Right forelimb (tissue), 1 donor: Measurements from ENCODE around the gene TUT1.
"Not testable (repeated sequence)": the region's sequence is repeated elsewhere in the genome, so short reads cannot be mapped to it uniquely, and the experiment has no call there.

ENCODE experiments used
- DNase-seq: peaks from one replicate; pipeline ENCODE4 v3.0.0-alpha.2; 2018

TUT1 gene, protein sequence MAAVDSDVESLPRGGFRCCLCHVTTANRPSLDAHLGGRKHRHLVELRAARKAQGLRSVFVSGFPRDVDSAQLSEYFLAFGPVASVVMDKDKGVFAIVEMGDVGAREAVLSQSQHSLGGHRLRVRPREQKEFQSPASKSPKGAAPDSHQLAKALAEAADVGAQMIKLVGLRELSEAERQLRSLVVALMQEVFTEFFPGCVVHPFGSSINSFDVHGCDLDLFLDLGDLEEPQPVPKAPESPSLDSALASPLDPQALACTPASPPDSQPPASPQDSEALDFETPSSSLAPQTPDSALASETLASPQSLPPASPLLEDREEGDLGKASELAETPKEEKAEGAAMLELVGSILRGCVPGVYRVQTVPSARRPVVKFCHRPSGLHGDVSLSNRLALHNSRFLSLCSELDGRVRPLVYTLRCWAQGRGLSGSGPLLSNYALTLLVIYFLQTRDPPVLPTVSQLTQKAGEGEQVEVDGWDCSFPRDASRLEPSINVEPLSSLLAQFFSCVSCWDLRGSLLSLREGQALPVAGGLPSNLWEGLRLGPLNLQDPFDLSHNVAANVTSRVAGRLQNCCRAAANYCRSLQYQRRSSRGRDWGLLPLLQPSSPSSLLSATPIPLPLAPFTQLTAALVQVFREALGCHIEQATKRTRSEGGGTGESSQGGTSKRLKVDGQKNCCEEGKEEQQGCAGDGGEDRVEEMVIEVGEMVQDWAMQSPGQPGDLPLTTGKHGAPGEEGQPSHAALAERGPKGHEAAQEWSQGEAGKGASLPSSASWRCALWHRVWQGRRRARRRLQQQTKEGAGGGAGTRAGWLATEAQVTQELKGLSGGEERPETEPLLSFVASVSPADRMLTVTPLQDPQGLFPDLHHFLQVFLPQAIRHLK

DNA sequence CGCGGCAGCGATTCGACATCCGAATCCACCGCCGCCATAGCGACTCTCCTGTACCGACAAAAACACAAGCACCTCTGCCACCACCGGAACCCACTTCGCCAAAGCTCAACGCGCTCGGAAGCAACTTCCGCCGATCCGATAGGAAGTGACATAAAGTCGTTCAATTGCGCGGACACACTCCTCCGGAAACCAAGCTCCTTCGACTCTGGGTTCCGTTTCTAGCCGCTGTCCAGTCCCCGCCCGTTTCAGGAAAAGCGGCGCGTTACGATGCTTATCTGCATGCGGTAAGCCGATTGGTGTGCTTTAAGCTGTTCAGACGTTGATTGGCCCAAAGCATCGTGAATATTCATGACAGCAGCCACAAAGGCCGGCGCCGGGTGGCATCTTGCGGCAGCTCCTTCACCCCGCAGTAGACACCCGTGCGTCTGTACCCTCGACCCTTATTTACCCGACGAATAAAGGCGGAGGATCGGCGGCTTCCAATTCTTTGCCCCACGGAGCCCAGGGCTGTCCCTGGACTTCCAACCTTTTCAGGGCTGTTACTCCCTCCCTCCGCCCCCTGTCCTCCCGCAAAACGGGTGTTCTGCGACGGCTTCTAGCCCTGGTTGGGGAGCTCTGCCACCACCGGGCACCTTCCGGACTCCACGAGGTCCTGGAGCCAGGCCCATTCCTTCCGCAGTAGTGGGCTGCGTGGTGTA, at the start of gene TUT1:
Gene TUT1 (minus strand): TSS at position 76 of the 698 bp plus-strand sequence. CDS start 38 bp downstream, at position 38.
- peak; percentile 97 for DNase-seq

DNA sequence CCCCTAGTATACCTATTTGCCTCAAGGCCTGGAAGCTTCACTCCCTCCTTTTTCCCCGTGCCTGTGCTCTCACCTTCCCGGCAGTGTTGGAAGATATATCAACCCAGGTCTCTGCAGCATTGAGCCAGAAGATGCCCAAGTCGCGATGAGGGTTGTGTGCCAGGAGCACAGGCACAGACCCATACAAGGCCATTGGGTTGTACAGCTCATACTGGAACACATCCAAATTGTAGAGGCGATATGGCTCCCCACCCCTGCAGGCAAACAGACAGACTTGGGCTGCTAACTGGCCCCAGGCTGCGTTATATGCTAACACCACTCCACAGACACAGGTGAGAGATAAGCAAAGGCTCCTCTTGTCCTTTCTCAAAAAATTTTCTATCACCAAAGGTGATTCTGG, 41.2 kb upstream of the TUT1 start:
- DNase-seq = no peak

DNA sequence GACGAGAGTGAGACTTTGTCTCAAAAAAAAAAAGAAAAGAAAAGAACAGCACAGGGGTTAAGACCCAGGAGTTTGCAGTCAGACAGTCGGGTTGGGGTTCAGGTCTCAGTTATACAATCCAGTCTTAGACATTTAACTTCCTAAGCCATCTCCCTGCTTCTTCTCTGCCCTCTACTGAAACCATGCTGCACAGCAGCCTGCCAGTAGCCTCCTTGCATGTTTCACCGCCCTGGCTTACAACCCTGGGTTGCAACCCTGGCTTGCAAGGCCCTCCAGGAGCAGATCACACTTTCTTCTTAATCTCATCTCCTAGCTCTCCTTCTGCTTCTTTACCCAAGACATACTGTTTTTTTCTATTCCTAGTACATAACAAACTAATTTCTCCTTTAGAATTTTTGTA, 36.4 kb upstream of the TUT1 start:
- DNase-seq = no peak

DNA sequence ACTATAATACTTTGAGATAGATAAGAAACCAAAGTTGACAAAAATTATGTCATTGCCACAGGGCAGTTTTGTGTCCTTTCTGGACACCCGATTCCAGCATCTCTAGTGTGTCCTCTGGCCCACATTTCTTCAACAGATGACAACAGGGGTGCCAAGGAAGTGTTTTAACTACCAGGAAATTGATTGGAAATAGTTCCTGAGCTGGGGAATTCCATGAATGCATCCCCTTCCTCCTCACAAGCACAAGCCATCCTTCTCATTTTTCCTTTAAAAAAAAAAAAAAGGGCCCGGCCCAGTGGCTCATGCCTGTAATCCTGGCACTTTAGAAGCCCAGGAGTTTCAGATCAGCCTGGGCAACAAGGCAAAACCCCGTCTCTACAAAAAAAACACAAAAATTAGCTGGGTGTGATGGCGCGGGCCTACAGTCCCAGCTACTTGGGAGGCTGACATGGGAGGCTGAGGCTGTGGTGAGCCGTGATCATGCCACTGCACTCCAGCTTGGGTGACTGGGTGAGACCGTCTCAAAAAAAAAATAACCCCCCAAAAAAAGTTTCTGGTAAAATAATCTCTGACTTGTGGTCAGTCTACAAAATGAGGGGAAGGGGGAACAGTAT, 31.3 kb upstream of the TUT1 start:
- no peak for DNase-seq

DNA sequence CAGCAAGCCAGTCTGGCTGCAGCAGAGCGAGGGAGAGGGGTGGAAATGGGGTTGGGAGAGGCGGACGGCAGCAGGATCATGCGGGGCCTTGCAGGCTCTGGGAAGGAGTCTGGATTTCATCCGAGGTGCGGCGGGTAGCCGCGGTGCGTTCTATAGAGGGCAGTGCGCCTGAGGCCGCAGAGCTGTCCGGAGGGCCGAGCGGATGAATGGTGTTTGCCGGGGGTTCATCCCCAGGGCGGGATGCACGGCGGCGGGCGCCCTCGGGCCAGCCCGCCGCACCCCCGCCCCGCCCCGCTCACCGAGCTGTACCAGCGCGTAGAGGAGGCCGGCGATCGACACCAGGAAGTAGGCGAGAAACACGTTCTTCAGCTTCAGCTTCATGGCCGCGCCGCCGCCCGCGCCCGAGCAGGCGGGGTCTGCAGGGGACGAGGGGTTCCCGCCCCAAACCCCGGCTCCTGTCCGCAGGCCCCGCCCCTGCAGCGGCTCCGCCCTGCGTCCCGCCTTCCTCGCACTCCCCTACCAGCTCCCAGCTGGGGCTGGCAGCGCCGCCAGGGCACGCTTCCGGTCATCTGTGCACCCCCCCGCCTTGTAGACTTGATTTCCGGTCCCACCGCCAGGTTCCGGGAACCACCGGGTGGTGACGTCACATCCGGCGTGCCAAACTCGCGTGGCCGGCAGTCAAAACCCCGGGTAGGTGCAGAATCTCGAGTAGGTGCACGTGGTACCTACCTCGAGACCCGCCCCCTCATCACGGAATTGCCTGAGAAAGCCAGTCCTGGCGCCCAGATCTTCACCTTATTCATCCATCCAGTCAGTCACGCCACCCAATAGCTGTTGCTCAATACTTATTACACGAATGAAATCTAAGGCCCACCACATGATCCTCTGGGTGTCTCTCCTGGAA, 30.5 kb upstream of the TUT1 start, which contains the start of gene B3GAT3:
Gene B3GAT3 (minus strand): TSS at position 420 of the 904 bp plus-strand sequence. CDS start 39 bp downstream, at position 381.
- DNase-seq = peak; percentile 97

DNA sequence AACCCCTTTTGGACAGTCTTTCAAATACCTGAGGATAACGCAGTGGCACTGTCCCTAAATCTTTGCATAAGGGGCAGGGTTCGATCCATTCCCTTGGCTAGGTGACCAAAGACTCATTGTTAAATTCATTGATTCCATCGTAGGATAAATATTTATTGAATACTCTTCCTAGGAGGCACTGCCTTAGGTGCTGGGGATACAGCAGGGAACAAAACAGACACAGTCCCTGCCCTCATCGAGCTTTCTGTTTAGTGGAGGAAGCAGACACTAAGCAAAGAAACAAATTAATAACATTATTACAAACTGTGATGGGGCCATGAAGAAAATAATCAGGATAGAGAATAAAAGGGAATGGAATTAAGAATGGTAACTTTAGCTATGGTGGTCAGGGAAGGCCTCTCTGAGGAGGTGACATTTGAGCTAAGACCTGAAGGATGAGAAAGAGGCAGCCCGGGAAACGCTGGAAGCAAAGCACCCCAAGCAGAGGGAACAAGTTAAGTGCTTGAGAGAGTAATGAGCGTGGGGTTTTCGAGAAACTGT, 29.8 kb upstream of the TUT1 start:
- no peak for DNase-seq

DNA sequence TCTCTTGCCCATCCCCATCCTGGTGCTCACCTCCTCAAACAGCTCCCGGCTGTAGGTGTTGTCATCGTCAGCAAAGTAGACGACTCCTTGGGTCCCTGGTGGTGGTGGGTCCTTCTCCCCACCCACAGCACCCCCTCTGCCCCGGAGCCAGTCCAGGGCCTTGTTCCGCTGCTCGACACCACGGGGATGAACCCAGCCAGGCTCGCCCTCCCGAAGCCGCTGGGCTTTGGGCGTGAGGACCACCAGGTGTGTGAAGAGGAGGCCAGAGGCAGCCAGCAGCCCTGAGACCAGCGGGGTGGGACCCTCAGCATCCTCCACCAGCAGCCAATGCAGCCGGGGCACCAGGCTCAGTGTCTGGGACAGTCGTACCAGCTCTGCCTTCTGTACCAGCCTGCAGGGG, 25.6 kb upstream of the TUT1 start:
- not testable (repeated sequence) for DNase-seq

DNA sequence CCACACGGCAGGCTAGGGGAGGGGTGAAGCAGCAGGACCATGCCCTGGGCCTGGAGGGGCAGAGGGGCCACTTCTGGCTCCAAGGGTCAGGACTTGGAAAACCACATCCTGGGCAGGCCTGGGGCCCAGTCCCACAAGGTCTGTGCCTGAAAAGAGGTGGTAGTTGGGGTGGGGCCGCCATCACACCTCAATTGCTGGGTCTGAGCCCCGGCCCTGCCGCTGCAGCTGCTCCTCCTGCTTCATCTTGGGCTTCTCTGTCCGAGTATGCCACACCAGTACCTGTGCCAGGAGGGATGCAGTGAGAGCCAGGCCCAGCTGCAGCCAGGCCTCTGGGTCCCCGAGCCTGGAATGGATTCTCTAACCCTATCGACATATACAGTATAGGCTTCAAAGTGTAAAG, 24.2 kb upstream of the TUT1 start:
- DNase-seq = no peak

DNA sequence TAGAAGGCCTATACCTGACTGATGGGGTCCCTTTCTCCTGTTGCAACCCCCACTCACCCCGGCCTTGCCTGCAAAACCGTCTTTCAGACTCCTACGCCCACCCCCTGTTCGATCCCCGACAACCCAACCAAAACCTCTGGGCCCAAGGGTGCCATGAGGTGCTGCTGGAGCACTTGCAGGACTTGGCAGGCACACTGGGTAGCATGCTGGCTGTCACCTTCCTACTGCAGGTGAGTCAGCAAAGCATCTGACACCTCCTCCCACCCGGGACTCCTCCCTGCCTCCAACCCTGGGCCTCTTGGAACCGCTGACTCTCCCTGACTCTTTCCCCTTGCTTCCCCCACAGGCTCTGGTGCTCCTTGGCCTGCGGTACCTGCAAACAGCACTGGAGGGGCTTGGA, 23.0 kb upstream of the TUT1 start:
- DNase-seq = no peak

DNA sequence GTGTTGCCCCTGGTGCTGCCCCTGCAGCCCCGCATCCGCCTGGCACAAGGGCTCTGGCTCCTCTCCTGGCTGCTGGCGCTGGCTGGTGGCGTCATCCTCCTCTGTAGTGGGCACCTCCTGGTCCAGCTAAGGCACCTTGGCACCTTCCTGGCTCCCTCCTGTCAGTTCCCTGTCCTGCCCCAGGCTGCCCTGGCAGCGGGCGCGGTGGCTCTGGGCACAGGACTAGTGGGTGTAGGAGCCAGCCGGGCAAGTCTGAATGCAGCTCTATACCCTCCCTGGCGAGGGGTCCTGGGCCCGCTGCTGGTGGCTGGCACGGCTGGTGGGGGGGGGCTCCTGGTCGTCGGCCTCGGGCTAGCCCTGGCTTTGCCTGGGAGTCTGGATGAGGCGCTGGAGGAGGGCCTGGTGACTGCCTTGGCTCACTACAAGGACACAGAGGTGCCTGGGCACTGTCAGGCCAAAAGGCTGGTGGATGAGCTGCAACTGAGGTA, 22.0 kb upstream of the TUT1 start:
- no peak for DNase-seq

DNA sequence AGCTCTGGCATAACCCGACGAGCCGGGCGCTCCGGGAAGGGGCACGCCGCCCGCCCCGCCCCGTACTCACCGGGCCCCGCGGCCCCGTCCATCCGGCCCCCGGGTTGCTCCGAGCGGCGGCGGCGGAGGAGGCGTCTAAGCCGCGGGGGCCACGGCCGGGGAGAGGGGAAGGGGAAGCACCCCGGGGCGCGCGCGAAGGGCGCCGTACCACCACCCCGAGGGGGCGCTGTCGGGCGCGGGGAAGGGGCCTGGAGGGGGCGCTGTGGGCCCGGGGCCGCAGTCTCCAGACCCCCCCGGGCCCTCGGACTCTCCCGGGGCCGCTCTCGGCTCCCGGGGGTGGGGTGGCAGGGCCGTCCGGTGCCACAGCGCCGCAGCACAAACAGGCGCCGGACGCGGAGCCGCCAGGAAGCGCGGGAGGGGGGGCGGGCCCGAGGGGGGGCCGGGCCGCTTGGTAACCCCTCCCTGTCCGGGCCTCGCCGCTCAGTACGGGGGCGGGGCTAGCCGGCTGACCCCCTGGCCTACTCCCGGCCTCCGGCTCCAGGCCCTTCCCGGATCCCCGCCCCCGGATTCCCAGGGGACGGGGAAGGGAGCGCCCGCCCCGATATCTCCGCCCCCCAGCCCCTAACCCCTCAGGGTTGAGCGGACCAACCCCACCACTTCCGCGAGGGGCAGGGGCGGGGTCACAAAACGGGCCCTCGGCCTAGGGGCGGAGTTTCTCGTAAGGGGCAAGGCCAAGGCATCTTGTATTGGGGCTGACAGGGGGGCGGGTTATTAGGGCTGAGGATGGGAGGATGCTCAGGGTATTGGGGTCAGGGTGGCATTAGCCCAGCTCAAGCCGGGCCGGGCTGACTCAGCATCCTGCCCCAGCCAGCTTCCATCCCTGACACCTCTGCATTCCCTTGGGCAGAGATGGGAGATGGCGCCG, 21.3 kb upstream of the TUT1 start, which contains the start of the genes EML3 and ROM1:
Gene EML3 (minus strand): TSS at position 410 of the 925 bp plus-strand sequence. CDS start 318 bp downstream, at position 92.
Gene ROM1 (plus strand): TSS at position 892 of the 925 bp plus-strand sequence. CDS start 25 bp downstream, at position 917.
- peak; percentile 93 for DNase-seq

DNA sequence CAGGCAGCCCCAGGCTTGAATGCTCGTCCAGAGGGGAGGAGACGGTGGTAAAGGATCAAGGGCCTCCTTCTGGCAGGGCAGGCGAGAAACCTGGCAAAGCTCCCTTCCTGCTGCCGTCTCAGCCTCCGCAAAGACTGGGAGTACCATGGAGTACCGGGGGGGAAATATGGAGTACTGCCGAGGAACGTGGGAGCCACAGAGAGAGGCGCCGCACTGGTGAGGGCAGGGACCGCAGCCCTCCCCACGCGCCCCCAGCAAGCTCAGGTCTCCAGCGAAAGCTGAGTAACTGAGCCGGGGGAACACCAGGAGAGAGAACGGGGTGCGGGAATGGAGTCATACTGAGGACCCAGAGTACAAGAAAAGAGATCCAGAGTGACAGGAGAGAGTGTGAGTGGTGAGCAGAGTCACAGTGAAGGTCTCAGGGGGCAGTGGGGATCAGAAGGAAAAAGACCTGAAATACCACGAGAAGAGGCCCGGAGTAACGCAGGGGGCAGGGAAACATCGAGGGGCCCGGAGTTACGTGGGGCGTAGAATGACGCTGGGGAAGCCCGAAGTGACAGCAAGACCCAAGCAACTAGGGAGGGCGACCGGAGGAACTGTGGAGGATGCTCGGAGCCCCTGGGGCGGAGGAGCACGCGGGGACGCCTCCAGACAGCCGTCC, 20.5 kb upstream of the TUT1 start:
- peak; percentile 83 for DNase-seq

DNA sequence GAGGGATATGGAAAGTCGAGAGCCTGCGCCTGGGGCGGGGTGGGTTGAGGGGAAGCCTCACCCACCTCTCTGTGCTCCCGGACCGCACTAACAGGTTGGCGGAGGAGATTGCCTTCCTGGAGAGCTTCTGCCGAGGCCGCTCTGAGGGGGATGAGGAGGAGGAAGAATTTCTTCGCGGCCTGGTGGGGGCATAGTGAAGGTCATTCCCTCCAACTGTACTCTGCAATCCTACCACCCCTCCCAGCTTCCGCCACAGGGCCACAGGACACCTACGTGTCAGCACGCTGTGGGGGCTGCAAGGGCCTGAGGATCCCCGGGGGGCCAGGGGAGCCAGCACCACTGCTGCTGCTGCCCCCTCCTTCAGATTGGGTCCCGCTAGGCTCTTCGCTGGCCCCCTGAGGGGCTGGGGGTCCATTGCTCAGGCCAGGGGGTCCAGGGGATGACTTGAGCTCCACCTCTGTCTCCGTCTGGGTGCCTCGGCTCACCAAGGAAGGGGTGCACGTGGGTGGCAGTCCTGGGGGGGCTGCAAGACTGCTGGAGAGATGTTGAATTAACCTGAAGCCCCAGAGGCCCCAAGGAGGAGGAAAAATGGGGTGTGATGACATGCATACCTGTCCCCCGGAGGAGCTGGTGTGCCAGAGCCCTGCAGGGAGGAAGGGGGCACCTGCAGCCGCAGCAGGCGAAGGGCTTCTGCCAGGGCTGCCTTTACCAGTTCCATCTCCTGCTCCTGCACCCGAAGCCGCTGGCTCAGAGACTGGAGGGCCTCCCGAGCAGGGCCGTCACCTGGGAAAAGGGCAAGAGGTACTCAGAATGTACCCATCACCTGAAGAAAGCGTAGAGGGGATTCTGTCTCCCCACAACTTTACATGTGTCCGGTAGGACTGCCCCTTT, 19.7 kb upstream of the TUT1 start:
- no peak for DNase-seq

DNA sequence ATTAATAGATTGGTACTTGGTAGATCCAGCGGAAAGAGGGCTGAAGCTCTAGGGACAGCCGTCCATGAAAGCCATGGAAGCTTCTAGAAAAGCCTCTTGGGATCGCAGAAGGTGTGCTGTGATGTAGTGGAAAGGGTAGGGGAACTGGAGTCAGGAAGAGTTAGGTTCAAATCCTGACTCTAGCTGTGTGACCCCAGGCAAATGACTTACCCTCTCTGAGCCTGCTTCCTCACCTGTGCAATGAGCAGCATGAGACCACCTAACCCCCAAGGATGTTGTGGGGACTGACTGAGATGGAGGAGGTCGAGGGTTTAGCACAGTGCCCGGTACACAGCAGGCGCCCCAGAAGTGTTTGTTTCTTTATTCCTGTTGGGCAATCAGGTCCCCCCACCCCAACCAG, 19.1 kb upstream of the TUT1 start:
- no peak for DNase-seq

DNA sequence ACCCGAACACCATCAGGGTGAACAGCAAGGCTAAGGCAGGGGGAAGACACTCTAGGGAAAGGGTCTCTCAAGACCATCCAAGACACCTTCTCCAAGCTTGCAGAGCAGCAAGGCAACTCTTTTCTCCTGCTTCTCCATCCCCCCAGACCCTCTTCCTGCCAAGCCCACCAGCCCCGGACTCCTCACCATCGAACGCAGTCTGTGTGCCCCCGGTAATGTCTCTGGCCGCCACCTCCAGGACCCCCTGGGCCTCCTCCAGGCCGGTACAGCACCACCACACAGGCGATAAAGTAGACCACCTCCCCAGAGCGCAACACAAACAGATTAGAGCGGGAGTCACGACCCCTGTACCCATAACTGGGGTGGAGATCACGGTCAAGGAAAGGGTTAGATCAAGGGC, 17.5 kb upstream of the TUT1 start:
- DNase-seq = no peak

DNA sequence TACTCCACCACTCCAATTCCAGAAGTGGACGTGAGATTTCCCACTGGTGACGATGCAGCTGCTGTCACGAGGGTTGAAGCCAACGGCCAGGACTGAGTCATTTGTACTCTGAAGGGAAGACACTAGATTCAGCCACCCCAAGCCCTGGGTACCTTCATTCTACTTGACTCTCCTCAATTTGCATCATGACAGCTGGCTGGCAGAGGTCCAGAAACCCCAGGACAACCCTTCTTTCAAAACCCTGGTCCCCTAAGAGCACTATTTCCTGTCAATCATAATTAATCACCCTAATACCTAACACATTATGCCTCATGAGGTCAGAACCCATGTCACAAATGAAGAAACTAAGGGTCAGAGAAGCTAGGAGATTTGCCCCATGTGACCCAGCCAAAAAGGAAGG, 16.4 kb upstream of the TUT1 start:
- DNase-seq = no peak

DNA sequence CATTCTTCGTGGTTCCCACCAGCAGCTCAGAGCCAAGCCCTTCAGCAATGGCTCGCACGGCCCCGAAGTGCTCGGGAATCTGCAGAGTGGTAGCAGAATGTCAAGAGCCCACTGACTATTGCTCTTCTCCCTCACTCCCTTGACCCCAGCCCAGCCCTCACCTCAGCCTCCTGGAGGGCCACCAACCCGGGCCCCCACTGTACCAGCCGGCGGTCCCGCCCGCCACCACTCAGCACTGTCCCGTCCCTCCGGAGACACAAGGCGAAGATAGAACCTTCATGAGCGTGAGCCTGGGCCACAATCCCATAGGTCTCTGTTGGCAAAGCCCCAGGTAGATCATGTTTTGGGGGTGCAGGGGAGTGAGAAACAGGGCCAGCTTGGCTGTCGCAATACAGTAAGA, 14.6 kb upstream of the TUT1 start:
- DNase-seq = no peak

DNA sequence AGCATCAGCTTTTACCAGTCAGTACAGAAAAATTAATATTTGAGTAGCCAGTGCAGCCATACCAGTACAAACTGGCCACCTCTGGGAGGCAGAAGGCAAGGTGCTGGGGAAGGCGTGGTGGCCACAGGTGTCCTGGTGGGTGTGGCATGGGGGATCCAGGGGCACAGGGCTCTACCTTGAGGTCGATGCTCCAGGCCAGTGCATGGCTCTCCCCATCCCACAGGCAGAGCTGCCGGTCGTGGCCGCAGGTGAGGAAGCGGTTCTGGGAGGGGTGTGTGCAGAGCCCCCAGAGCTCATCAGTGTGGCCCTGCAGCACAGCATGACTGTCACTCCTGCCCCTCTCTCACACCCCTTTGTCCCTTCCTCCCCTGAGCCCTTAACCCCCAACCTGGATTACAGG, 14.1 kb upstream of the TUT1 start:
- DNase-seq = no peak
